ENCODE data around the gene SEC61A1.

GRCh38 chr3:128004661-128005060 is 47.6 kb upstream of the SEC61A1 start:
- TF ChIP-seq POLR2A (IDR thresholded peaks at IDR 0.05; ENCODE audit: low read length) (no peak), GATA1 (IDR thresholded peaks at IDR 0.05; ENCODE audit: low read depth, low read length) (no peak)
